ENCODE data around the gene DUSP1. TPM values are rescaled to one million over a fixed set of nuclear protein-coding genes. Genes with fewer than 3 reads are reported as not detected.

Gene DUSP1
- total and polyA plus RNA-seq, 2 of the 13 experiments (the other 11 are each of a cell fraction or from before 2014, with no cell fraction given) = 27.1 to 55.5 TPM

DNA sequence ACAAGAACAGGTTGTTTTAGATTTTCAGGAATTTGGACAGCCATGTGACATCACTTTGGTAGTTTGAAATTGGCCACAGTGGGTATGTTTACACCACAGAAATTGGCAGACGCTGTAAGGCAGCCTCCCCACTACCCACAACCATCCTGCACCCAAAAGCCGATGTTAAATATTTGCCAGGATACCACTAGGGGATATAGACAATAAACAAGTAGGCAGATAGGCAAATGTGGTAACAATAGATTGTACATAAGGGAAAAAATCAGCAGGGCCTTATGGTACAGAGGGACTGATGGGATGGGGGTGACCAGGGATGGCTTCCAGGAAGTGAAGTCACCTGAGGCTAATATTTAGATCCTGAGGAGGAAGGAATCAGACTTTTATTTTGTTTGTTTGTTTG is 31.1 kb upstream of the DUSP1 start (continued):
- TF ChIP-seq, protein P1, sequence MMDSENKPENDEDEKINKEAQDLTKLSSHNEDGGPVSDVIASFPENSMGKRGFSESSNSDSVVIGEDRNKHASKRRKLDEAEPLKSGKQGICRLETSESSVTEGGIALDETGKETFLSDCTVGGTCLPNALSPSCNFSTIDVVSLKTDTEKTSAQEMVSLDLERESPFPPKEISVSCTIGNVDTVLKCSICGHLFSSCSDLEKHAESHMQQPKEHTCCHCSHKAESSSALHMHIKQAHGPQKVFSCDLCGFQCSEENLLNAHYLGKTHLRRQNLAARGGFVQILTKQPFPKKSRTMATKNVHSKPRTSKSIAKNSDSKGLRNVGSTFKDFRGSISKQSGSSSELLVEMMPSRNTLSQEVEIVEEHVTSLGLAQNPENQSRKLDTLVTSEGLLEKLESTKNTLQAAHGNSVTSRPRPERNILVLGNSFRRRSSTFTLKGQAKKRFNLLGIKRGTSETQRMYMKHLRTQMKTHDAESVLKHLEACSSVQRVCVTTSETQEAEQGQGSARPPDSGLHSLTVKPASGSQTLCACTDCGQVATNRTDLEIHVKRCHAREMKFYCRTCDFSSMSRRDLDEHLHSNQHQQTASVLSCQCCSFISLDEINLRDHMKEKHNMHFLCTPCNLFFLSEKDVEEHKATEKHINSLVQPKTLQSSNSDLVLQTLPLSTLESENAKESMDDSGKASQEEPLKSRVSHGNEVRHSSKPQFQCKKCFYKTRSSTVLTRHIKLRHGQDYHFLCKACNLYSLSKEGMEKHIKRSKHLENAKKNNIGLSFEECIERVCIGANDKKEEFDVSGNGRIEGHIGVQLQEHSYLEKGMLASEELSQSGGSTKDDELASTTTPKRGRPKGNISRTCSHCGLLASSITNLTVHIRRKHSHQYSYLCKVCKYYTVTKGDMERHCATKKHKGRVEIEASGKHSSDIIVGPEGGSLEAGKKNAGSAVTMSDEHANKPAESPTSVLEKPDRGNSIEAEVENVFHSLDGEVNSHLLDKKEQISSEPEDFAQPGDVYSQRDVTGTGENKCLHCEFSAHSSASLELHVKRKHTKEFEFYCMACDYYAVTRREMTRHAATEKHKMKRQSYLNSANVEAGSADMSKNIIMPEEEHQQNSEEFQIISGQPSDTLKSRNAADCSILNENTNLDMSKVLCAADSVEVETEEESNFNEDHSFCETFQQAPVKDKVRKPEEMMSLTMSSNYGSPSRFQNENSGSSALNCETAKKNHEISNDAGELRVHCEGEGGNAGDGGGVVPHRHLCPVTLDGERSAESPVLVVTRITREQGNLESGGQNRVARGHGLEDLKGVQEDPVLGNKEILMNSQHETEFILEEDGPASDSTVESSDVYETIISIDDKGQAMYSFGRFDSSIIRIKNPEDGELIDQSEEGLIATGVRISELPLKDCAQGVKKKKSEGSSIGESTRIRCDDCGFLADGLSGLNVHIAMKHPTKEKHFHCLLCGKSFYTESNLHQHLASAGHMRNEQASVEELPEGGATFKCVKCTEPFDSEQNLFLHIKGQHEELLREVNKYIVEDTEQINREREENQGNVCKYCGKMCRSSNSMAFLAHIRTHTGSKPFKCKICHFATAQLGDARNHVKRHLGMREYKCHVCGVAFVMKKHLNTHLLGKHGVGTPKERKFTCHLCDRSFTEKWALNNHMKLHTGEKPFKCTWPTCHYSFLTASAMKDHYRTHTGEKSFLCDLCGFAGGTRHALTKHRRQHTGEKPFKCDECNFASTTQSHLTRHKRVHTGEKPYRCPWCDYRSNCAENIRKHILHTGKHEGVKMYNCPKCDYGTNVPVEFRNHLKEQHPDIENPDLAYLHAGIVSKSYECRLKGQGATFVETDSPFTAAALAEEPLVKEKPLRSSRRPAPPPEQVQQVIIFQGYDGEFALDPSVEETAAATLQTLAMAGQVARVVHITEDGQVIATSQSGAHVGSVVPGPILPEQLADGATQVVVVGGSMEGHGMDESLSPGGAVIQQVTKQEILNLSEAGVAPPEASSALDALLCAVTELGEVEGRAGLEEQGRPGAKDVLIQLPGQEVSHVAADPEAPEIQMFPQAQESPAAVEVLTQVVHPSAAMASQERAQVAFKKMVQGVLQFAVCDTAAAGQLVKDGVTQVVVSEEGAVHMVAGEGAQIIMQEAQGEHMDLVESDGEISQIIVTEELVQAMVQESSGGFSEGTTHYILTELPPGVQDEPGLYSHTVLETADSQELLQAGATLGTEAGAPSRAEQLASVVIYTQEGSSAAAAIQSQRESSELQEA (CRISPR knock-in tag; IDR thresholded peaks at IDR 0.05; ENCODE audit: not compliant biosample characterization) = no peak
- TF ChIP-seq NAIF1 (CRISPR knock-in tag; IDR thresholded peaks at IDR 0.05; ENCODE audit: borderline replicate concordance) = no peak
- TF ChIP-seq PAWR (CRISPR knock-in tag; IDR thresholded peaks at IDR 0.05; ENCODE audit: borderline replicate concordance) = no peak
- no peak for TF ChIP-seq REPIN1 (CRISPR knock-in tag; IDR thresholded peaks at IDR 0.05; ENCODE audit: borderline replicate concordance, low read depth)
- TF ChIP-seq, protein P2, sequence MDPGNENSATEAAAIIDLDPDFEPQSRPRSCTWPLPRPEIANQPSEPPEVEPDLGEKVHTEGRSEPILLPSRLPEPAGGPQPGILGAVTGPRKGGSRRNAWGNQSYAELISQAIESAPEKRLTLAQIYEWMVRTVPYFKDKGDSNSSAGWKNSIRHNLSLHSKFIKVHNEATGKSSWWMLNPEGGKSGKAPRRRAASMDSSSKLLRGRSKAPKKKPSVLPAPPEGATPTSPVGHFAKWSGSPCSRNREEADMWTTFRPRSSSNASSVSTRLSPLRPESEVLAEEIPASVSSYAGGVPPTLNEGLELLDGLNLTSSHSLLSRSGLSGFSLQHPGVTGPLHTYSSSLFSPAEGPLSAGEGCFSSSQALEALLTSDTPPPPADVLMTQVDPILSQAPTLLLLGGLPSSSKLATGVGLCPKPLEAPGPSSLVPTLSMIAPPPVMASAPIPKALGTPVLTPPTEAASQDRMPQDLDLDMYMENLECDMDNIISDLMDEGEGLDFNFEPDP (CRISPR knock-in tag; conservative IDR thresholded peaks at IDR 0.05) = no peak
- TF ChIP-seq EED (CRISPR knock-in tag; IDR thresholded peaks at IDR 0.05) = no peak
- TF ChIP-seq, protein P3, sequence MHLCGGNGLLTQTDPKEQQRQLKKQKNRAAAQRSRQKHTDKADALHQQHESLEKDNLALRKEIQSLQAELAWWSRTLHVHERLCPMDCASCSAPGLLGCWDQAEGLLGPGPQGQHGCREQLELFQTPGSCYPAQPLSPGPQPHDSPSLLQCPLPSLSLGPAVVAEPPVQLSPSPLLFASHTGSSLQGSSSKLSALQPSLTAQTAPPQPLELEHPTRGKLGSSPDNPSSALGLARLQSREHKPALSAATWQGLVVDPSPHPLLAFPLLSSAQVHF (CRISPR knock-in tag; IDR thresholded peaks at IDR 0.05) = no peak
- TF ChIP-seq, protein P4, sequence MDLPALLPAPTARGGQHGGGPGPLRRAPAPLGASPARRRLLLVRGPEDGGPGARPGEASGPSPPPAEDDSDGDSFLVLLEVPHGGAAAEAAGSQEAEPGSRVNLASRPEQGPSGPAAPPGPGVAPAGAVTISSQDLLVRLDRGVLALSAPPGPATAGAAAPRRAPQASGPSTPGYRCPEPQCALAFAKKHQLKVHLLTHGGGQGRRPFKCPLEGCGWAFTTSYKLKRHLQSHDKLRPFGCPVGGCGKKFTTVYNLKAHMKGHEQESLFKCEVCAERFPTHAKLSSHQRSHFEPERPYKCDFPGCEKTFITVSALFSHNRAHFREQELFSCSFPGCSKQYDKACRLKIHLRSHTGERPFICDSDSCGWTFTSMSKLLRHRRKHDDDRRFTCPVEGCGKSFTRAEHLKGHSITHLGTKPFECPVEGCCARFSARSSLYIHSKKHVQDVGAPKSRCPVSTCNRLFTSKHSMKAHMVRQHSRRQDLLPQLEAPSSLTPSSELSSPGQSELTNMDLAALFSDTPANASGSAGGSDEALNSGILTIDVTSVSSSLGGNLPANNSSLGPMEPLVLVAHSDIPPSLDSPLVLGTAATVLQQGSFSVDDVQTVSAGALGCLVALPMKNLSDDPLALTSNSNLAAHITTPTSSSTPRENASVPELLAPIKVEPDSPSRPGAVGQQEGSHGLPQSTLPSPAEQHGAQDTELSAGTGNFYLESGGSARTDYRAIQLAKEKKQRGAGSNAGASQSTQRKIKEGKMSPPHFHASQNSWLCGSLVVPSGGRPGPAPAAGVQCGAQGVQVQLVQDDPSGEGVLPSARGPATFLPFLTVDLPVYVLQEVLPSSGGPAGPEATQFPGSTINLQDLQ (CRISPR knock-in tag; IDR thresholded peaks at IDR 0.05) = no peak
- no peak for TF ChIP-seq RAD51 (IDR thresholded peaks at IDR 0.05; ENCODE audit: borderline replicate concordance)
- no peak for TF ChIP-seq KDM6A (CRISPR knock-in tag; IDR thresholded peaks at IDR 0.05; ENCODE audit: low read depth)
